Lung (tissue), 12 donors: ENCODE measurements around the gene PXMP2. TPM values are rescaled to one million over a fixed set of nuclear protein-coding genes. Genes with fewer than 3 reads are reported as not detected.
"Not testable (repeated sequence)": the region's sequence is repeated elsewhere in the genome, so short reads cannot be mapped to it uniquely, and the experiment has no call there.

ENCODE experiments used
- ATAC-seq: fragments of 200-7000 bp; cut with Tn5 transposase; one replicate; pipeline ENCODE4 v1.9.1; 2020; ENCODE audit warnings: moderate number of reproducible peaks; ENCODE audit not compliant: insufficient read depth, low FRiP score
- DNase-seq, 3 donors: peaks; one replicate each; pipeline ENCODE4 v3.0.0-alpha.2; 2013 to 2017
- H3K27ac ChIP-seq, 2 donors: one replicate each; pipeline ENCODE4 v1.5.1; 2013; ENCODE audit warnings: mild to moderate bottlenecking in 2 of 2, moderate library complexity in 2 of 2, control low read depth in 1 of 2, inconsistent platforms in 1 of 2, low read depth in 1 of 2, low read length in 1 of 2
- H3K27me3 ChIP-seq, 3 donors: one replicate each; pipeline ENCODE4 v1.5.1; 2013; ENCODE audit warnings: low read length in 2 of 3; ENCODE audit not compliant: control insufficient read depth in 3 of 3, insufficient read depth in 3 of 3
- H3K36me3 ChIP-seq, 4 donors: one replicate each; pipeline ENCODE4 v1.5.1; 2013; ENCODE audit warnings: low read length in 4 of 4, mild to moderate bottlenecking in 1 of 4, moderate library complexity in 1 of 4; ENCODE audit not compliant: control insufficient read depth in 4 of 4, insufficient read depth in 4 of 4
- H3K4me1 ChIP-seq, 5 donors: one replicate each; pipeline ENCODE4 v1.5.1; 2013; ENCODE audit warnings: low read length in 5 of 5, mild to moderate bottlenecking in 2 of 5, moderate library complexity in 1 of 5; ENCODE audit not compliant: control insufficient read depth in 5 of 5, insufficient read depth in 5 of 5
- H3K4me3 ChIP-seq: one replicate; pipeline ENCODE4 v1.5.1; 2013; ENCODE audit warnings: mild to moderate bottlenecking, control low read depth, moderate library complexity
- H3K9ac ChIP-seq, 2 donors: one replicate each; pipeline ENCODE4 v1.5.1; 2013; ENCODE audit warnings: low read length in 2 of 2, control low read depth in 1 of 2; ENCODE audit not compliant: insufficient read depth in 1 of 2
- H3K9me3 ChIP-seq, 4 donors: one replicate each; pipeline ENCODE4 v1.5.1; 2013; ENCODE audit warnings: low read length in 3 of 4, mild to moderate bottlenecking in 1 of 4, moderate library complexity in 1 of 4; ENCODE audit not compliant: control insufficient read depth in 4 of 4, insufficient read depth in 3 of 4
- CTCF ChIP-seq: IDR thresholded peaks from 2 replicates; pipeline ENCODE4 v1.5.1; 2012; ENCODE audit warnings: mild to moderate bottlenecking; ENCODE audit errors: control extremely low read depth, extremely low read depth
- WGBS, 2 donors: extraction: QIAGEN DNeasy Blood & Tissue Kit; methylation state at CpG; one replicate each; pipeline ENCODE4 v1.1.7; 2013; 5-methylcytosine and 5-hydroxymethylcytosine counted together
- polyA plus RNA-seq, 2 donors: library from polyadenylated mRNA; stranded (reverse); fragments of 200-250 nt; gene quantifications; one replicate each; pipeline ENCODE4 v1.2.1, GENCODE V29; 2013
- total RNA-seq, 2 donors: library from RNA; depleted of rRNA in 1 of 2; stranded (reverse); fragments of >200 nt in 1 of 2; gene quantifications; one replicate each; pipeline ENCODE4 v1.2.1, GENCODE V29; 2014 to 2021
- donor health status: control.
- donor health status: control.
- donor health status: Bipolar disorder and iron deficiency.
- donor health status: healthy.
- donor health status: DM: yes; HTN: yes; CAD: no.

The PXMP2 gene
- total and polyA plus RNA-seq, 4 donors: 5.6 to 15.3 (median 13.2) TPM

- no peak overlapping the region for H3K27ac ChIP-seq
- H3K36me3 ChIP-seq: peaks cover 1 to 9% (median 3%) of the 10 kb centered on the region in 4 donors
- WGBS, 2 donors: 95 to 96% methylated on average over 9 of the region's 9 CpGs
- DNase-seq: no peak
- H3K9ac ChIP-seq: peak overlapping the region in 1 of 2 donors; percentile 1
- ATAC-seq: no peak
- no peak overlapping the region for H3K4me3 ChIP-seq
- no peak for TF ChIP-seq CTCF
- H3K4me1 ChIP-seq: peaks cover 0 to 9% (median 3%) of the 10 kb centered on the region in 5 donors
- no peaks in the 10 kb centered on the region for H3K9me3 ChIP-seq
- H3K27me3 ChIP-seq: no peaks in the 10 kb centered on the region
These were observed 2.7 kb downstream of the PXMP2 start for GRCh38 chr12:132690112-132690511.

- not testable (repeated sequence) for ATAC-seq, H3K9ac ChIP-seq, H3K36me3 ChIP-seq, H3K9me3 ChIP-seq, H3K27ac ChIP-seq, DNase-seq, H3K27me3 ChIP-seq, H3K4me1 ChIP-seq, H3K4me3 ChIP-seq
- WGBS, 2 donors: 96 to 98% methylated on average over 3 of the region's 3 CpGs
These were observed 4.6 kb downstream of the PXMP2 start for GRCh38 chr12:132692030-132692429.

- 95 to 99% methylated on average over 3 of the region's 3 CpGs for WGBS, 2 donors
- peak overlapping the region in 1 of 2 donors; percentile 82 for H3K27ac ChIP-seq
- H3K9ac ChIP-seq, DNase-seq, H3K4me1 ChIP-seq, H3K27me3 ChIP-seq, H3K4me3 ChIP-seq, H3K9me3 ChIP-seq, ATAC-seq: not testable (repeated sequence)
- peaks cover 0 to 13% (median 5%) of the 10 kb centered on the region in 4 donors for H3K36me3 ChIP-seq
These were observed 7.5 kb downstream of the PXMP2 start for GRCh38 chr12:132694888-132695287.

GRCh38 chr12:132695431-132695830 lies 8.0 kb downstream of the PXMP2 start:
- no peaks in the 10 kb centered on the region for H3K9me3 ChIP-seq
- 90 to 96% methylated on average over 12 of the region's 12 CpGs for WGBS, 2 donors
- no peaks in the 10 kb centered on the region for H3K4me1 ChIP-seq
- TF ChIP-seq CTCF: no peak
- H3K27me3 ChIP-seq: no peaks in the 10 kb centered on the region
- no peak for DNase-seq
- H3K36me3 ChIP-seq: peaks cover 0 to 13% (median 4%) of the 10 kb centered on the region in 4 donors
- no peak overlapping the region for H3K9ac ChIP-seq
- H3K4me3 ChIP-seq: no peak overlapping the region
- ATAC-seq: no peak
- H3K27ac ChIP-seq: peak overlapping the region in 1 of 2 donors; percentile 82
